Kidney capillary endothelial cell (primary cell): ENCODE measurements around the gene CST1.
"Not testable (repeated sequence)": the region's sequence is repeated elsewhere in the genome, so short reads cannot be mapped to it uniquely, and the experiment has no call there.

Experiments used
- DNase-seq: peaks from one replicate; pipeline ENCODE4 v3.0.0-alpha.2; 2018; ENCODE audit warnings: low spot score

CST1 gene

GRCh38 chr20:23750786-23751185 lies at the start of gene CST1:
CST1 (minus strand) TSS chr20:23750935; CDS start chr20:23750866, 69 bp downstream.
- not testable (repeated sequence) for DNase-seq

GRCh38 chr20:23799216-23799847 lies 48.6 kb upstream of the CST1 start:
- not testable (repeated sequence) for DNase-seq

GRCh38 chr20:23795526-23795925 lies 44.8 kb upstream of the CST1 start:
- no peak for DNase-seq

GRCh38 chr20:23794841-23795240 lies 44.1 kb upstream of the CST1 start:
- no peak for DNase-seq

- no peak for DNase-seq
Measured at GRCh38 chr20:23794065-23794464, 43.3 kb upstream of the CST1 start.

- DNase-seq: no peak
Measured at GRCh38 chr20:23783447-23783846, 32.7 kb upstream of the CST1 start.

GRCh38 chr20:23782366-23782983 lies 31.7 kb upstream of the CST1 start:
- DNase-seq: peak; percentile 31

- not testable (repeated sequence) for DNase-seq
Measured at GRCh38 chr20:23778676-23779075, 27.9 kb upstream of the CST1 start.

- not testable (repeated sequence) for DNase-seq
Measured at GRCh38 chr20:23777380-23777779, 26.6 kb upstream of the CST1 start.

GRCh38 chr20:23776067-23776771 lies 25.5 kb upstream of the CST1 start:
- DNase-seq: no peak

GRCh38 chr20:23774081-23774480 lies 23.3 kb upstream of the CST1 start:
- DNase-seq: no peak

- no peak for DNase-seq
Measured at GRCh38 chr20:23773579-23773978, 22.8 kb upstream of the CST1 start.

GRCh38 chr20:23773127-23773526 lies 22.4 kb upstream of the CST1 start:
- DNase-seq: no peak

GRCh38 chr20:23772074-23772473 lies 21.3 kb upstream of the CST1 start:
- no peak for DNase-seq

GRCh38 chr20:23770384-23770783 lies 19.6 kb upstream of the CST1 start:
- DNase-seq: no peak

GRCh38 chr20:23768520-23768919 lies 17.8 kb upstream of the CST1 start:
- not testable (repeated sequence) for DNase-seq

- no peak for DNase-seq
Measured at GRCh38 chr20:23766531-23766930, 15.8 kb upstream of the CST1 start.

GRCh38 chr20:23765578-23765977 lies 14.8 kb upstream of the CST1 start:
- no peak for DNase-seq

- DNase-seq: not testable (repeated sequence)
Measured at GRCh38 chr20:23764630-23765029, 13.9 kb upstream of the CST1 start.

- no peak for DNase-seq
Measured at GRCh38 chr20:23763345-23763744, 12.6 kb upstream of the CST1 start.

GRCh38 chr20:23759306-23759940 lies 8.7 kb upstream of the CST1 start:
- DNase-seq: no peak

GRCh38 chr20:23756792-23757191 lies 6.1 kb upstream of the CST1 start:
- not testable (repeated sequence) for DNase-seq

GRCh38 chr20:23755131-23755611 lies 4.4 kb upstream of the CST1 start:
- peak; percentile 68 for DNase-seq
